GM18909 (cell line): ENCODE data around the gene GARIN5A.

Source experiments
- ATAC-seq: cut with Tn5 transposase; IDR thresholded peaks from one replicate; pipeline ENCODE4 v1.9.1; 2021; ENCODE audit warnings: mild to moderate bottlenecking; ENCODE audit not compliant: unreplicated experiment, poor library complexity

The GARIN5A gene

DNA sequence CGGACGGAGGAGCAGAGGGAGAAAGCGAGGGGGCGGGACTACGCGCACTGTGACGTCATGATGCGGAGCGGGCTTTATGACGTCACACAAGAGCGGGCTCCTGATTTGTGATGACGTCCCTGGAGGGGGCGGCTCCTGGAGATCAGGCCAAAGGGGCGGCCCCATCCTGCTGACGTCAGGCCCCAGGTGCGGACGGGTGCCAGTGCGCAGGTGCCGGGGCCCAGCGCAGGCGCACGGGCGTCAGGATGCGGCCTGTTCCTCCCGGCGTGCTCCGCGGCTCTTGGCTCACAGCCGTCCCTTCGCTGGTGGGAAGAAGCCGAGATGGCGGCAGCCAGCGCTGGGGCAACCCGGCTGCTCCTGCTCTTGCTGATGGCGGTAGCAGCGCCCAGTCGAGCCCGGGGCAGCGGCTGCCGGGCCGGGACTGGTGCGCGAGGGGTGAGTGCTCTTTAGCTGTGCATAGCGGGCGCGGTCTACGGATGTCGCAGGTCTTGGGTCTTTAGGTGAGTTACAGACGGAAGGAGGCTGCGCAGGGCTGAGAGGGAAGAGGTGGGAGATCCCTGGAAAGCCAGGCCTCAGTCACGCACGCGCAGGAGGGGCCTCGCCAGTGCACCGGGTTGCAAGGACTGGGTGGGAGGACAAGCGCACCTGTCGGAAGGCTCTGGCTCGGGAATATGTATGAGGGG lies at the start of gene GARIN5A, which contains the start of gene EMC10:
TSS of gene GARIN5A (minus strand) at position 625 of the 683 bp plus-strand sequence. CDS start at position 165, 460 bp downstream.
TSS of gene EMC10 (plus strand) at position 284 of the 683 bp plus-strand sequence. CDS start at position 322, 38 bp downstream.
- ATAC-seq: peak; percentile 81

- ATAC-seq: no peak
These were observed 46.2 kb upstream of the GARIN5A start for GRCh38 chr19:50522881-50523280.

DNA sequence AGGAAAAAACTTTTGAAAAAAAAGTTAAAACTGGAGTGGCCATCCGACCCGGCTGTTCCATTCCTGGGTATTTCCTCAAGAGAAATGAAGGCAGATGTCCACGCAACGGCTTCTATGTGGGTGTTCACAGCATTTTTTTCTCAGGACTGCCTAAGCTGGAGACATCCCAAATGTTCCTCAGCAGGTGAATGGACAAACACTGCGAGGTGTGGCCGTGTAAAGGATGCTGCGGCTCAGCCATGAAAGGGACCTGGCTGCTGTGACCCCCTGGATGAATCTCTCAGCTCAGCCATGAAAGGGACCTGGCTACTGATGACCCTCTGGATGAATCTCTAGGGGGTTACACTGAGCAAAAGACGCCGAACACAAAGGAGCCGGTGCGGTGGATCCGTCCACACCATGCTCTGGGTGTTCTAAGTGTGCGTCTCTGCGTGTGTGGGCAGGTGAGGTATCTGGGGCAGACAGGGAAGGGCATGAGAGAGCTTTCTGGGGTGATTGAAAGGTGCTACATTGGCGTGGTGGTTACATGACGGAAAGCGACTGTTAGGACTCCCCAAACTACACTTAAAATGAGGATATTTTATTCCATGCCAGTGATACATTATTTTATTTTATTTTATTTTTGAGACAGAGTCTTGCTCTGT lies 44.3 kb upstream of the GARIN5A start:
- ATAC-seq: no peak

- no peak for ATAC-seq
These were observed 42.4 kb upstream of the GARIN5A start for GRCh38 chr19:50519006-50519575.

GRCh38 chr19:50518091-50519005 lies 41.7 kb upstream of the GARIN5A start:
- ATAC-seq: no peak

DNA sequence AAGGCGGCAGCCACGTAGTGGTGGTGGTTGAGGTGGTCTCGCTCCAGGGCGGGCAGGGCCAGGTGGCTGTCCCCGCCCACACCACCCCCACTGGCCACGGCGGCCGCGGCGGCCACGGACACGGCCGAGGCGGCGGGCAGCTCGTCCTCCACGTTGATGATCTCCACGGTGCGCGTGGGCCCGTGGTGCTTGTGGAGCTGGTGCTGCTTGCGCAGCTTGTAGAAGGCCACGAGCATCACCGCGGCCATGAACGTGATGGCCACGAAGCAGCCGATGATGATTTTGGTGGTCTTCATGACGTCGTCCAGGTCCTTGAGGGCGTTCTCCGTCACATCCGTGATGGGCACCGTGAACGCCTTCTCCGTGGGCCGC lies 41.0 kb upstream of the GARIN5A start:
- ATAC-seq: no peak

DNA sequence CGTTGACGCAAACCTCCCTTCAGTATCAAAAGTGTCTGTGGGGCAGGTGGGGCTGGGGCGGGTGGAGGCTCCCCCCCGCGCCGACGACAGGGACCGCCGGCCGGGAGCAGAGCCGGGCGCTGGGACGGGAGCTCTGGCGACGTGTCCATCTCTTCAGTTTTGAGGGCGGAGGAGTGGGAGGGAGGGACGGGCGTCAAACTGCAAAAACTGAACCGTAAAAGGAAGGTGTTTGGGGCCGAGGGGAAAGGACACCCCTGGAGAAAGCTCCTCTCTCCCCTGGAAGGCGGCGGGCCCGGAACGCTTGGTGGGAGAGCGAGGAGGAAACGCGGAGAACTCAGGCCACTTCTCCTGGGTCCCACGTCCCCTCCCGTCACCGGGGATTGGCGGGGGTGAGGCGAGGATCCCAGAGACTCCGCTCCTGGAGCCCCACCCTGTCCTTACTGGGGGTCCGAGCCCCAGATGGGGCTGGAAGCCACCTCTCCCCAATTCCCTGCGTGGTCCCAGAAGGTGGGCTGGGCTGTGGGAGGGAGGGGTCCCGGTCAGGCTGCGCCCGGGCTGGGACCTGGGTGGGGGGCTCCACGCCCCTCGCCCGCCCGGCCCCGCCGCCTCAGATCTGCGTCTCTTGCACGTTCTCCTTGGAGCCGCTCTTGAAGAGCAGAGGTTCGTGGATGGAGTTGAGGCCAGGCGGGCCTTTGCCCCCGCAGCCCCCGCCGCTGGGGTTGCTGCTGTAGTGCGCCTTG lies 40.5 kb upstream of the GARIN5A start:
- ATAC-seq: no peak

GRCh38 chr19:50516456-50516855 lies 39.8 kb upstream of the GARIN5A start:
- no peak for ATAC-seq

DNA sequence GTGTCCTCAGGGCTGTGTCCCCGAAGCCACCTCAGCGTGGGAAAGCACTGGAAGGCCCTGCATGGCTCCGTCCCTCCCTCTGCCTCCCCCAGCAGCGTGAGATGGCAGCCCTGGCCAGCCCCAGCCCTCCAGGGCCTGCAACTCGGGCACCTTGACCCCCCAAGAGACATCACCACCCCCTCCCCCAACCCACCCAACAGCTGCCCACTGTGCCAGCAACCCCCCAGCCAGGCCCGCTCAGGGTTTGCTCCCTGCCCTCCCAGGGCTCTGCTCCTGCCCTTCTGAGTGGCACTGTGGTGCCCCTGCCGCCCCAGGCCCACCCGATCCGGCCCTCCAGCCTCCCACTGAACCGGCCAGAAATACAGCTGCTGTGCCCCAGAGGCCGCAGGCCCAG lies 38.5 kb upstream of the GARIN5A start:
- ATAC-seq: no peak

DNA sequence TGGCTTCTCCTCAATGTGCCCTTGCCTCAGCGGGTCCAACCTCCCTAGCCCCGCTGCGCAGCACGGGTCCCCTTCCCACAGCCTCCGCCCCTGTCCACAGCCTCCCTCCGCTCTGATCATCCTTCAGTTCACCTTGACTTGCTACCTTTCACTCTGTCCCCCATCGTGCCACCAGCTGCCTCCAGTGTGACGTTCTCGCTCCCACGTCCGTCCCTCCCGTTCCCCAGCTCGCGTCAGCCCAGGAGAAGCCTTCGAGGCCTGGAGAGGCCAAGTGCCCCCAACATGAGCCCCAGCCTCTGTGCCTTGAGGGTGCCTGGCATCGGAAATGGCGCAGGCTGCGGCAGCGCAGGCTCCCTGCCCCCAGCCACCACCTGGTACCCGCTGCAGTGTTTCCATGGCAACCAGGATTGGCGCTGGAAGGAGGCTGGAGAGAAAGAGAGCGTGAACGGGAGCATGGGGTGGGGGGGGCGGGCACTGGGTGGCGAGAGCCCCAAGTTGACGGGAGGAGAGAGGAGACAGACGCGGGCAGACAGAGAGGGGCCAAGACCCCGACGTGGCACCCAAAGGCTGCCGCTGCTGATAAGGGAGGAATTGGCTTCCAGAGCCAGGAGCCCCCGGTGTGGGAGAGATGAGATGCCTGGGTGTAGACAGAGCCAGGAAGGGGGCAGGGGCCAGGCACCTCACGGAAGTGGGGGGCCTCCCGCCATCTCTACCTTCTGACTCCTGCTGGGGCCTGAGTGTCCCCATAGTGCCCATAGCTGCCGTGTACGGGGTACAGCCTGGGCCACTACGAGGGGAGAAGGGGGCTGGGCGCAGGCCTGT lies 37.9 kb upstream of the GARIN5A start:
- ATAC-seq: no peak

DNA sequence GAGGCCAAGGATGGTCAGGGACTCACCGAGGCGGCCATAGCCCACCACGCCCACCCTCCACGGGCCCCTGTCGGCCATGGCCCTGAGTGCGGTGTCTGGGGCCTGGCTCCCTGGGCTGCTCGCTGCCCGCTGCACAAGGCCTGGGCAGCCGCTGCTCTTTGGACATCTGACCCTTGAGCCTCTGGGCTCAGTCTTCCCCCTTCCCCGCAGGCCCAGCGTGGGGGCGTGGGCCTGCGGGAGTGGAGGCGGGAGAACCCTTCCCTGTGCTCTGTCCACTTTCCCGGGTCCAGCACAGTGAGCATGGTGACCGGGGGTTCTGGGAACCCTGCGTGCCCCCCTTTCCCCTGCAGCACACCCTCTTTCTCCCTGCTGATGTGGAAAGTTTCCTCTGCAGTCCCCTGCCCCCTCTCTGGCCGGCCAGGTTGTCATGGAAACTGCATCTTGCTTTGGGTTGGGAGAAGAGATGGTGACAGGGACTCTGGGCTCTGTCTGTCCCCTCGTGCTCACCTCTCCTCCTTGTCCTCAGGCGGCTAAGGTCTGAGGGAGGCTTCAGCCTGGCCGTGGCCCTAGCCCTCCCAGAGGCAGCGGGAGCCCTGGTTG lies 37.2 kb upstream of the GARIN5A start, which contains the start of gene ASPDH:
TSS of gene ASPDH (minus strand) at position 168 of the 600 bp plus-strand sequence. CDS start at position 78, 90 bp downstream.
- ATAC-seq: no peak

DNA sequence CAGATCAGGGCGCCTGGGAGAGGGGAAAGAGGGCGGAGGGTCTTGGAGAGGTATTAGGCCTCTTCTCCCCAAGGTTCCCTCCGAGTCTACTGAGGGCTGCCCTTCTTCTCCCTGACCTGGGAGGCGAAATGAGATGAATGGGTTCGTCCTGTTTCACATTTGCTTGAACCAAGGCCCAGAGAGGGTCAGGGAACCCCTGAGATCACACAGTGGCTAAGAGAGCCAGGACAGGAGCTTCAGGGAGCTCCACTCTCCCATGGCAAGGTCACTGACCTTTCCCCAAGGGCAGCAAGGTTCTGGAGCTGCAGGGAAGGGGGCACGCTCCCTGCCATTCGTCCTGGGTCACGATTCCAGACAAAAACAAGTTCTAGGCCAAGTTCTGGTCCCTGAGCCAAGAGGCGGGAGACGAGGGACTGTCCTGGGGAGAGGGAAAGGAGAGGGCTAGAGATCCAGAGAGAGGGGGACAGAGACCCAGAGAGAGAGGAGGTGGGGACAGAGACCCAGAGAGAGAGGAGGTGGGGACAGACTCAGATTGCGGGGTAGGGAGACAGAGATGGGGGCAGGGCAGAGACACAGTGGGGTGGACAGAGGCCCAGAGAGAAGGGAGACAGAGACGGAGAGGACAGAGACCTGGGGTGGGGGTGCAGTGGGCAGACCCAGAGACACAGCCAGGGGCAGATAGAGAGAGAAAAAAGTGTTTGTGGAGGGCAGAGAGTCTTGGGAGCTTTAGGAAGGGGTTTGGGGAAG lies 36.5 kb upstream of the GARIN5A start:
- ATAC-seq: no peak

DNA sequence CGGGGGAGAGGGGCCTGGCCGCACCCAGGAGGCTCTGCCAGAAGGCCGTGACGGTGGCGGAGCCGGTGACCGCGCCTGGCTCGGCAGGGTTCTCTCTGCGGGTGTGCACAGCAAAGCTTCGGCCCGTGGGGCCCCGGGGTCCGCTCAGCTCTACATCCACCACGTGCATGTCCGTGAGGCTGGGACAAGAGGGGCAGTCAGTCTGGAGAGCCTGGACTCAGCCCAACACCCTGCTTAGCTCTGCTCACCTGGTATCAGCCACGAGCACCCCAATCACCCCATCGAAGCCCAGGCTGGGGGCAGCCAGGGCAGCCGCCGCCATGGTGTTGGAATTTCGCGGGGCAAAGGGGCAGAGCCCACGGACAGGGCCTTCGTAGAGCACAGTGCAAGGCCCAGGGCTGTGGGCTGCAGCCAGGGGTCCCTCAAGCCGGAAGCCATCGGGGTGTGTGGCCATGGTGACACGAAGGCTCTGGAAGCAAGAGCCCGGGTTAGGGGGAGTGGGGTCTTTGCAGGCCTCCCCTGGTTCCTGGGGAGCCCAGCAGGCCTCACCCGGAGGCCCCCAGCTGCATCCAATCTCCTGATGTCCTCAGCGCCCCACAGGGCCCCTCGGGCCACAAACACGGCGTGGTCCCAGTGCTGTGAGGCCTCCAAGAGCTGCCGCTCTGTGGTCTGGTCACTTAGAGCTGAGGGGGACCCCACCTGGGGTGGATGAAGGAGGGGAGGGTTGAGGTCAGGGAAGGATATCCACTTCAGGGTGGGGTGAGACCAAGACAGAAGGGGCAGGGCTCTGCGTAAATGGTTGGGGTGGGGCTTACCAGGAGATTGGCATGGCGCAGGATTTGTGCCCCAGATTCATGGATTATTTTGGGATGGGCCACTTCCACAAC lies 35.7 kb upstream of the GARIN5A start:
- ATAC-seq: no peak

DNA sequence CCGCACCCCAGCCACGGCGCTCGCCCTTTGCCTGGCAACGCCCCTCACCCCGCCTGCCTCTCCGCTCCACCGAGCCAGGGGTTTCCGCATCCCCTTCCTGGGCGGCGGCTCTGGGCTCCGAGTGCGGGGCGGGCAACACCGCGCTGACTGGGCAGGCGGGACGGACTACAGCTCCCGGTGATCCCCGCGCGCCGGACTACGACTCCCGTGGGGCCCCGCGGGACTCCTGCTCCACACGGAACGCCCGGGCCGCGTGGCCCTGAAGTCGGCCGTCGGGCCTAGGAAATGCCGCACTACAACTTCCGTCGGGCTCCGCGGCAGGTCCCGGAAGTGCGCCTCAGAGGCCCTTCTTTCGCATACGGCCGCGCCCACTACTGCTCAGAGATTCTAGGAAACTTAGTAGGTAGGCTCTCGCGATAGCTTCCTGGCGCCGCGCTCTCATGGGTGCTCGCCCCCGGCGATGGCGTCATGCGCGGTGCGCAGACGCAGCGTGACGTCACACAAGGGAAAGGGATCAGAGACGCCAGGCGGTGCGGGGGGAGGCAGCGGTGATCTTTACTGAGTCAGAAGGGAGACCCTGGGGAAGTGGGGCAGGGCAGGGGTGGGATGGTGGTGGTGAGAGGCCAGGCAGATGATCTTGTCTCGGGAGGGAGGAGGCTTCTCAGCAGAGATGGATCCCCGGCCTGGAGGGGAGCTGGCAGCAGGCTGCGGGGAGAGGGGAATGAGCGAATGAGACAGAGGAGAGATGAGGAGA lies 34.6 kb upstream of the GARIN5A start, which contains the start of gene JOSD2:
TSS of gene JOSD2 (minus strand) at position 123 of the 754 bp plus-strand sequence. CDS start 760 bp downstream, outside the sequence.
- peak; percentile 87 for ATAC-seq

DNA sequence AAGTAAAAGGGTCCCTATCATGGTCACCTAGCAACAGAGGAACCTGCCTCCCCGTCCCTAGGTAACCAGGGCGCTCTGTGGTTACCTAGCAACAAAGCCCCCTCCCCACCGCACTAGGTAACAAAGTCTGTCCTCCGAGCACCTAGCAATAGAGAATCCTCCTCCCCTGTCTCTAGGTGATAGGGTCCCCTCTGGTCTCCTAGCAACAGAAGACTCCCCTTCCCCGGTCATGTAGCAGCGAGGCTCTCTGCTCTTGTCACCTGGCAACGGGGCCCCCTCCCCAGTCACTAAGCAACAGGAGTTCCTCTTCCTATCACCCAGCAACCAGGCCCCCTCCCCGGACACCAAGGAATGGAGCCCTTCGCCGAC lies 34.0 kb upstream of the GARIN5A start:
- no peak for ATAC-seq

DNA sequence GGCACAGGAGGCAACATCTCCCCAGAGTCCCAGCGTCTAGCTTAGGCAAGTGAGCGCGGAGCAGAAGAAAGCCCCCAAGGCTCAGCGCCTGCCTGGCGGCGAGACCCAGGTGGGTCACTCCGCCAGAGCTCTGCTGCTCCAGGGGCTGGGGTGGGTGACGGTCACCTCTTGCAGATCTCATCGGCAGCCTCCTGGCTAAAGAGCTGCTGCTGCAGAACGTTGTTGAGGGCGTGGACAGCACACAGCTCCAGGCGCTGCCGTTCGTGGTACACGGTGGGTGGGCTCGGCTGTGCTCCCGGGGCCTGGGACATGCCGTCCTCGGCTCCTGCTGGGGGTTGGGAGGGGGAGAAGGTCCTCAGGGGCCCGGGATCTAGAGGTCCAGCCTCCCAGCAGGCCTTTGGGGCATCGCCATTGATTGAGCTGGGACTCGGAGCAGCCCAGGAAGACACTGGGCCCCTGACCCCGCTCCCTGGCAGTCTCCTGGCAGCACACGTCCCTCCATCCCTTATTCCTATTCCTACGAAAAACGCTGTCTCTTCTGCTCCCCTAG lies 33.5 kb upstream of the GARIN5A start:
- ATAC-seq: no peak
